ENCODE data around the gene DDX18. TPM values are rescaled to one million over a fixed set of nuclear protein-coding genes. Genes with fewer than 3 reads are reported as not detected.

The DDX18 gene
- total RNA-seq, 2 experiments from 2014 or later, result 159 TPM

Other genes with a start within 250 kb of the DDX18 start
- 10 to 100 TPM; 31.7 to 36.5 TPM for gene CCDC93, start 199.4 kb downstream of the DDX18 start, total RNA-seq